NCI-H1436 treated with DMSO at 0.1 percent for 48 hours (cell line): ENCODE results near the gene HHATL.

Experiments used
- DNase-seq: peaks from one replicate; lab custom pipeline; 2025; lab: John Stamatoyannopoulos, UW

HHATL gene

DNA sequence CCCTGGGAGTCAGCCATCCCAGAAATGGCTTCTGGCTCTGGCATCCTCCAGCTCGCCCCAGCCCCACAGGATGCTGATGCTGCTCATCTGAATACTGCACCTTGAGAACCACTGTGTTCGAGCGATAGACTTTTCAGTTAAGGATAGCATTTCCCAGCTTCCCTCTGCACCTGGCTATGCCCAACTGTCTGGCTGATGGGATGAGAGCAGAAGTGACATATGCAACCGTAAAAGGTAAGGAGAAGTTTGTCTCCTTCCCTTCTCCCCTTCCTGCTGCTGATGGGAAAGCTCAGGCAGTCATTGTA, 9.7 kb upstream of the HHATL start:
- DNase-seq, result no peak

DNA sequence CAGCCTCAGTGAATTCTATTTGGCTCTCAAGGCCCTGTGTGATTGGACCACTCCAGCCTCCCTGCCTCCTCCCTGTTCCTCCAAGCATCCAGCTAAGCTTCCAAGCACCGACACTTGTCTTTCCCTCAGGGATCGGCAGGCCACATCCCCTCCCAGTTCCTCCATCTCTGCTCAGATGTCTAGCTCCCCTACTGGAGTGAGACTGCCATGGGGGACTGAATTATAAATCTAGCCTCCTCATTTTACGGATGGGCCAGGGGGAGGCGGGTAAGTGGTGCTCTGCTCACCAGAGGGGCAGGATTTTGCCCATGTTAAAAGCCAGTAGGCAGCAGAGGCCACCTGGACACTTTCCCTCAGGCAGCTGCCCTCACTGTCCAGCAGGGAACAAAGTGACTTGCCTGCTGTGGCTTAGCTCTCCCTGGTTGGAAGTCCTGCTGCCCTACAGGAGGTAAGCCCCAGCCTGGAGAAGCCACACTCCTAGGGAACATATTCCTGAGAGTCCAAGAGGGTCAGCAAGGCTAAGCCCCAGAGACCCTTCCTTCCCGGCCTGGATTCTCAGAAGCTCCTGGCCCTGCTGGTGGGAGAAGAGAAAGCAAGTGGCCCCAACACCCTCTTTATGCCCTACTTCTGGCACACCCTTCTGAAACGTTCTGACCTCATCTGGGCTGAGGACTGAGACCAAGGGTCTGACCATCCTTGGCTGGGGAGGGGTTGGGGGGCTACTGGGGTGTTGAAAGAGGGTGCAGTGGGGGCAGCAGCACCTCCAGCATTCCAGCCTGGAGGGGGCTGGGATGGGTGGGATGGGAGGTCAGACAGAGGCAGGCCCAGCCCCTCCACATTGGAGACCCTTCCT, 9.1 kb upstream of the HHATL start:
- no peak for DNase-seq

DNA sequence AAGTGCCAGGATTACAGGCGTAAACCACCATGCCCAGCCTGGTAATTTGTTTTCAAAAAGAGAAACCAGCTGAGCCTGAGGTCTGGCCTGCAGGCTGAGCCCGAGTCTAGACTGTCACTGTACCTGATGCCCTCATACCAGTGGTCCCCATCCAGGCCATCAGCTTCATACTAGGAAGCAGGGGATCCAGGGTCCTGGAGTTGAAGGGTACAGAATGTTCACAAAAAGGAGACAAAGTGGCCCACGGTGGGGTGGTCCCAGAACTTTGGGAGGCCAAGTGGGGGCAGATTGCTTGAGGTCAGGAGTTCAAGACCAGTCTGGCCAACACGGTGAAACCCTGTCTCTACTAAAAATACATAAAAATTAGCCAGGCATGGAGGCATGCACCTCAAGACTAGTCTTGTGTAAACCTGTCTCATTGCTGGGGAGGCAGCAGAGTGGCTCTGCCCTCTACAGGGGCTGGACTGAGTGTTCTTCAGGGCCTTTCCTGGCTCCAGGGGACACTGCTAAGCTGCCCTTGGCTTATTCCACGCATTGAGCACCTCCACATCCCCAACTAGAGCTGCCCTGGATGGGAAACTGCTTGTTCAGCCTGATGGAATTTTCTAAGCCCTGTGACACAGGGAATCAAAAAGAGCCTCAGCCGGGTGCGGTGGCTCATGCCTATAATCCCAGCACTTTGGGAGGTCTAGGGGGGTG, 7.9 kb upstream of the HHATL start:
- no peak for DNase-seq

DNA sequence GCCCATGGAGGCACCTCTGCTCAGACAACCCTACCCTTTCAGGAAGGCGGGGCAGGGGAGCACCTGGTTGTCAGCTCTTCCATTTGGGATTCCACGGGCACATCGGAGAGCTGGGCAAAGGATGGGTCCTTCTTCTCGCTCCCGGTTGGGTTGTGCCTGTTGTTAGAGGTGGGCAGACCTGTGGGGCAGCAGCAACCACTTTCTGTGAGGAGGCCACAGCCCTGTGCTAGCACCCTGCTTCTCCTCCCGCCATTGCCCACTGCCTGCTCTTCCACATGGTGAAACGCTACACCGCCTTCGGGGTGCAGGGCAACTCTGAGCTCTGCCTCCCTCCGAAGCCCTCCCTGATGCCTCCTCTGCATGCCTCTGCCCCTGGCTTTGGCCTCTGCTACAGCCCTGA, 7.0 kb upstream of the HHATL start:
- no peak for DNase-seq

DNA sequence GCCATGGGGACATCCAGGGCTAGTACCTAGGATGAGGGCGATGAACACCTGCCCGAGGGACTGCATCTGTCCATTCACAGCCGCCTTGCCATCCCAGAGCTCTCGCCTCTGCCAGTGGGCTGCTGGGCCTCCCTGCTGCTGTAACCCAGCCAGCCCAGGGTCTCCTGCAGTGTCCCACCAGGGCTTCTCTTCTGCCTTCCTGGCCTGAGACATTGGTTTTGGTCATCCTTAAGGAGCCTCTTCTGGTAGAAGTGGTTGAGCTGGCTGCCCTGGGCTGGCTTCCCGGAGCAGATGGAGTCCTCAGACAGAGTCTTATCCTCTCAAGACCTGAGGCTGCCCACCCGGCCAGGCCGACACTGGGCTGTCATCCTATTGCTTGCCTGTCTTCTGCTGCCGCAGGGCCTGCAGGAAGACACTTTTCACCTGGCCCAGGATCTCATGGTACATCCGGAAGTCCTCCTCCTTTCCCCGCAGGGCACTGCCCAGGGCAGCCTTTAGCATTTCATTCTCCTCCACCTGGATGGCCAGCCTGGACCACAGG, 6.1 kb upstream of the HHATL start:
- DNase-seq, result no peak

DNA sequence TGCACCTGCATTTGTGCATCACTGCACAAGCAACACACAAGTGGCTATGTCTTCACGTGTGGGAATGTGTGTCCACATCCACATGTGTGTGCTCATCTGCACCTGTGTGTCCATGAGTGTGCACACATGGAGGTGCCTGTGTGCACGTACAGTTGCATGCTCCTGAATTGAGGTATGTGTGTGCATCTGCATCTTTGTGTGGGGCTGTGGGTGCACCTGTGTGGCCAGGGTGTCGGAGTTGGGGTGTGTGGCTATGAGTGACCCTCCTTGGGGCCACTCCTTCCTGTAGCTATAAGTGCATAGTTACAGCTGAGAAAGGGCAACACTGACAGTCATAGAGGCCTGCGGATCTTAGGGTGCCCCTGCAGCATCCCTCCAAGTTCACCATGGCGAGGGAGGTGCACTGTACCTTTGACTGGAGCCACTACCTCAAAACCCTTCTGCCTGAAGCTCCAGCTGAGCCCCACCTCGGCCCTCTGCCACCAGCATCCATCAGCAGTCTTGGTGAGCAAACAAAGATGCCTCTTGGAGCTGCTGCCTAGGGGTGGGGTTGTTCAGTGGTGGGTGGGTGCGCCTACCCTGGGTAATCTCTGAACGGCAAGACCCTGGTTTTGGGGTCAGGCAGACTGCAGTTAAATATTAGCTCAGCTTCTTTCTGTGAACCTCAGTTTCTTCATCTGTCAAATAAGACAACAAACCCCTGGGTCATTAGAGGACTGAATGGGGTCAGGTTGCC, 5.2 kb upstream of the HHATL start:
- no peak for DNase-seq

DNA sequence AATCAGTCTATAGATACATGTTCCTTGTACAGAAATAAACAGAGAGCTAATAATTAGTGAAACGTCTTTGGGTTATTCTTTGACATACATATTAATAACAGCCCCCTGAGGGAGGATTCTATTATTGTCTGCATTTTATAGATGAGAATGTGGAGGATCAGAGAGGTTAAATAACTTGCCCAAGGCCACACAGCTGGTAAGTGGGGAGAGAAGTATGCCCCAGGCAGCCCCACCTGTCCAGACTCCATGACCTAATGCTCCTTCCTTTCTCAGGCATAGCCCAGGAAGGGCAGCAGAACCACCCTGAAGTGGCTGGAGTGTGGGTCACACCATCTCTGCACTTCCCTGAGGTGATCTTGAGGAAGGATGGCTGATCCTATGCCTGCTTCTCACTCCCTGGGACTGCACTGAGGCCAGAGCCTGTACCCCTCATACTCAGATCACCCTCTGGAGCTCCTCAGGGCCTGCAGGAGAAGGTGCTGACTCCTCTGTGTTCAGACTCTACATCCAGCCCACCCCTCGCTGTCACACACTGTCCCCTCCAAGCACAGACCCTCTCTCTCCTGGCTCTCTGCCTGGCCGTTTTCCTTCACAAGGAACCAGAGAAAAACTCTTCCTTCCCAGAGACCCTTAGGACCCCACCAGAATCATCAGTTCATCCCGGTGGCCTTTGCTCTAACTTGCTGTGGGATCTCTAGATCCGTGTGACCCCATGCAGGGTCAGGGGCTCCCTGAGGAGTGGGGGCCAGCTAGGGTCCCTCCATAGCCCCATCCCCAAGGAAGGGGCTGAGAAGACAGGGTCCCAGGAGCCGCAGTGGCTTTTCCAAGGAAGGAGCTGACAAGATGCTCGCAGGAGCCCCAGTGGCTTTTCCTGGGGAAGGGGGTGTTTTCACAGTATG, 4.4 kb upstream of the HHATL start:
- DNase-seq, result no peak

DNA sequence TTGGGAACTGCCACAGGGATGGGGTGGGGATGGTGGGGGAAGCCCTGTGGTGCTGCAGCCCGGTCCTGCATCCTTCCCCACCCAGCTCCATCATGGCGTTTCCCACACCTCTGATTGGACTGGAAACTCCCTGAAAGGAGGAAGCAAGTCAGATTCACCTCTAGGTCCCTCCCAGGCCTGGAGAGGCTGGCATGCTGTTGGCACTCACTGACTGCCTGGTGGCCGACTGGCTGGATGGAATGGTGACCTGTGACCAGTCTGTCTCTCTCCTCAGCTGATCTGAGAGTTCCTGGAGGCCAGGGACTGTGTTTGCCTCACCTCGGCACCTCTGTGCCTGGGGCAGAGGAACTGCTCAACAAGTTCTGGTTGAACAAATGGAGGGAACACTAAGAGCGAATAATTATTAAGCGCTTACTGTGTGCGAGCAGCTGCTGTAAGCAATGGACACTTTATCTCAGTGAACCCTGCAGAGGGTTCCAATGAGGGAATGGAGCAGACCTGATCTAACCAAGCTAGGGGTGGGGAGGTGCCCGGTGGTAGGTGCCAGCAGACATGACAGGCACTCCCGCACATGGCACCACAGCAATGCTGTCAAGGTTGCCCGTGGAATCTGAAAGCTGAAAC, 3.5 kb upstream of the HHATL start:
- DNase-seq, result no peak

DNA sequence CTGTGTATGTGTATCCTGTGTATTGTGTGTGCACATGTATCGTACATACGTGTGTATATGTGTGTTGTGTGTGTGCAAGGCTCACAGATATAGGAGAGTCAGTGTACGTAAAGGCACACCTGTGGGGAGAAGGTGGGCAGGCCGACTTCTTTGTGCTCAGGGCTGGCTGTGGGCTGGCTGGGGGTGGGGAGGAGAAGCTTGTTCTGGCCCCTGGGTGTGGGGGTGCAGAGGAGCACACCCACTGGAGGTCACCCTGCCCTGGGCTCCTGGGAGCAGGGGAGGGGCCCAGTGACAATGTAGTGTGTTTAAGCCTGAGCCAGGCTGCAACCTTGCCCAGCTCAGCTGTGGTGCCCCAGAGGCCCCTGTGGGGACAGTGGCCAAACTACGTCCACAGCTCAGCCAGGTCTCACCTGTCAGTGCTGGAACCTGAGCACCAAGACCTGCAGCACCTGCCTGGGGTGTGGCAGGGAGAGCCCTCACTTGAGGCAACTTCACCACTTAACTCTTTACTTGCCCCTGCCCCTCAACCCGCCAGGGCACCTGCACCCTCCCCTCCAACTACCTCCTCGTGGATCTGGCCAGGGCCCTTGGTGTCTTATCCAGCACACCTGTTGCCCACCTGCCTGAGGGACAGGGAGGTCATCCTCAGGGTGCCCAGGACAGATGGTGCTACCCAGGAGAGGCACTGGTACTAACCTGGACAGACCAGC, 2.6 kb upstream of the HHATL start:
- no peak for DNase-seq

DNA sequence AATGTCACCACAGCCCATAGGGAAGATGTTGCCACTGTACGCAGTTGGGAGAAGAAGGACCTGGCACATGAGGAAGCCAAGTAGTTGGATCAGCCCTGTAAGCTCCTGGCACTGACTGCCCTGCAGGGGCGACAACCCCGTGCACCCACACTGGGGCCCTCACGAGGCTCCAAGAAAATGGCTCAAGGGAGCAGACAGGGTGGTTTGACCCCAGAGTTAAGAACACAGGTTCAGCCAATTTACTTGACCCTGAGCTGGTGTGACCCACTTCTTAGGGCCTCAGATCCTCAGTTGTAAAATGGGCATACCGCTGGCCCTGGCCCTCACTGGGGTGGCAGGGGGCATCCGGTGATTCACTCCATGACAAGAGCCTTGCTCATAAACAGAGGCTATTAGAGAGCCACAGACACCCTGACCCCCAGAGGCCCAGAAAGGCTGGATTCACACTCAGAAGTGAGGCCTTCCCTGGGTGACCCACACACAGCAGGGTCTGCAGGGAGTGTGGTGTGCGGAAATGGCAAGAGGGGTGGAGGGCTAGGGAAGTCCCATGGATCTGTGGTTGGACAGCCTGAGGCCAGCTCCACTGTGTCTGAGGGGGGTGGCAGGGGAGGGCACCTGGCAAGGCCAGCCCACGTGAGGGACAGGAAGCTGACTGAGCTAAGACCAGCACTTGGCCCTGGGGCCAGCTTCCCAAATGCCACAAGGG, 1.7 kb upstream of the HHATL start:
- no peak for DNase-seq

DNA sequence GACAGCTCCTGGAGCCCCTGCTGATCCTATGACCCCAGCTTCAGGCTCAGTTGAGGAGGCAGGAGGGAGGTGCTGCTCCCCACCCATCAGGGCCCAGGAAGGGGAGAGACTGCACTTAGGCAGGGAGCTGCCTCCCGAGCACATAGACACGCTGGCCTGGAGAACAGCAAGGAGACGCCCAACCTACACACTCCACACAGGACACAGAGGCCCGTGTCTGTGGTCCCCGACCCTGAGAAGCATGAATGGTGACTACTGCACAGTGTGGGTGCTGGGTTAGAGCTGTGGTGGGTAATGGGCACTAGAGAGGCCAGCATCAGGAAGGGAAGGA, 1.1 kb upstream of the HHATL start:
- DNase-seq, result no peak

DNA sequence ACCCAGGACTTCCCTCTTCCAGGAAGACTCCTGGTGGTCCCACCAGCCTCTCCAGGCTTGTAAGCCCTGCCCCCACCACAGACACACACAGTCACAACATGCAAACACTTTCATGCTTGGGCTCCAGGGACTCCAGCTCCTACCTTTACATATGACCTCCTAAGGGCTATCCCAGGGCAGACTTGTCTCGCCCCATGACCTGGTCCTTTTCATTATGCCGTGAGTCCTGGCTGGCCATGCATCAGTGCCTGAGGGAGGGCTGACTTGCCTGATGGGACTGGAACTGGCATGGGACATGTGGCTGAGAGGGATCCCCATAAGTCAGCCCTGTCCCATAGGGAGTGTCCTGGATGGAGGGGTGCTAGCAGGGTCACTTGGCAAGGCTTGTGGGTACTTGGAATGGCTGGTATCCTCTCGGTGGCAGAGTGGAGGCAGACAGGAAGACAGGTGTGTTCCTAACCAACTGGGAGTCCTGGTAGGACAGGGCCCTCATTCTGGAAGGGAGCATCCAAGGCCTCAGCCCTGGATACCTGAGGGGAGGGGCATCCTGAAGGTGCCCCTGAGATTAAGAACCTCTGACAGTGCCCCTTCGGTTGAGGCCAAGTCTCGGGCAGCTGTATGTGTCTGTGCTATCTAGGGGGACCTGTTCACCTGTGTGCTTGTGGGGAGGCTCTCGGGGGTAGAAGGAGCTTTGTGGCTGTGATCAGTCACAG, 540 bp upstream of the HHATL start:
- DNase-seq, result no peak

DNA sequence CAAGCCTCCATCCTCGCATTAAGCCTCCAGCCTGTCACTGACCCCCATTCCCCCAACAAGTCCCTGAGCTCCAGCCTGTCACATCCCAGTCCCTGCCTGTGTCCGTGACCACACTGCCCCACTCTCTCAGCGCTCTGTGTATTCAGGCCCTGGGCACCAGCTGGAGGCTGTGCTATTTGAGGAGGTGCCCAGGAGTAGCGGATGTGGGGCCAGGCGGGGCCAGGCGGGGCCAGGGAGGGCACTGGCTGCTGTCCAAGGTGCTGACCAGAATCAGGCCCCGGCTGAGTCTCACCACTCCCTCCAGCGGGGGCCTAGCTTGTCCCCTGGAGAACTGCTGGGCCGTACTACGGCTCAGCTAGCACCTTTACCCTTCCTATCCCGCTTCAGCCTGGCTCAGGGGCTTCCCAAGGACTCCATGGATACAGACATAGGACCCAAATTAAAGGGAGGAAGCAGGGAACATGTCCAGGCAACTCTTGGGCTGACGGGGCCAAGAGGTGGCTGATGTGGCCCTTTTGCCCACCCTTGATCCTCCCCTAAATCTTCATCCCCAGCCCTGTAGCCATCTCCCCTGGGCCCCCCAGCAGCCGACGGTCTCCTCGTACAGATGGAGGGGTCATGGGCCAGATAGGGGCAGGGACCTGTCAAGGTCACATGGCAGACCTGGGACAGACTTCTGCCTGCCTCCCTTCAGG, 1.1 kb downstream of the HHATL start:
- no peak for DNase-seq

DNA sequence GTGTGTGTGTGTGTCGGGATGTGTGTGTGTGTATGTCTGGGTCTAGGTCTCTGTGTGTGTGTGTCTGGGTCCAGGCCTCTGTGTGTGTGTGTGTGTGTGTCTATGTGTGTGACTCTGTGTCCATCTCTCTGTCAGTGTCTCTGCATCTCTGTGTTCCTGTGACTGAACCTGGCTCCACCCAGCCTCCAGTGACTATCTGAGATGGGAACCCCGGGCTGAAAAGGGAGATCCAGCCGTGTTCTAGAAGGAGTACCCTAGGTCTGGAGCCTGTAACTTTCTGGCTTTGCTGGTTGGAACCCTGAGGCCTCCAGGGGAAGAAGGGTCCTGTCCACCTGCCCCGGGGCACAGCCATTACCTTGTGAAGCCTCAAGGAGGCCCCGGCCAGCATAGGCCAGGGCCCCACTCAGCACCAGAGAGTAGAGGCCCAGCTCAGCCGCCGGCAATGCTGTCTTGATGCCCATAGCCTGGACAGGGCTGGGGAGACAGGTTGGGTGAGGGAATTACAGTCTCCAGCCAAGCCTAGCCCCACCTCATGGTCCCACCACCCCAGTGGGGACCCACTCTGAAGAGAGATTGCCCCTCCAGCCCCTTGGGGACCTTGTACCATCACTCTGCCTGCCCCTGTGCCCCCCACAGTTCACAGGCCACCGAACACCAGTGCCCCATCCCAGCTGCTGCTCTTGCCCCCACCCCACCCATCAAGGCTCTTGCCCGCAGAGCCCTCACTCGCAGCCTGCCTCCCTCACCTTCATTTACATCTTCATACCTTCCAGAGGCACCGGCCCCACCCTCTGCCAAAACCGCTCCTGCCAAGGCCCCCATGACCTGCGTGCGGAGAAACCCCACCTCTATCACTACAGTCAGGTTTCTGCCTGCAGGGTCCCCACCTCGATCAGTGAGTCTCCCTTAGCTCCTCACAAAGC, 2.0 kb downstream of the HHATL start:
- DNase-seq, result no peak

DNA sequence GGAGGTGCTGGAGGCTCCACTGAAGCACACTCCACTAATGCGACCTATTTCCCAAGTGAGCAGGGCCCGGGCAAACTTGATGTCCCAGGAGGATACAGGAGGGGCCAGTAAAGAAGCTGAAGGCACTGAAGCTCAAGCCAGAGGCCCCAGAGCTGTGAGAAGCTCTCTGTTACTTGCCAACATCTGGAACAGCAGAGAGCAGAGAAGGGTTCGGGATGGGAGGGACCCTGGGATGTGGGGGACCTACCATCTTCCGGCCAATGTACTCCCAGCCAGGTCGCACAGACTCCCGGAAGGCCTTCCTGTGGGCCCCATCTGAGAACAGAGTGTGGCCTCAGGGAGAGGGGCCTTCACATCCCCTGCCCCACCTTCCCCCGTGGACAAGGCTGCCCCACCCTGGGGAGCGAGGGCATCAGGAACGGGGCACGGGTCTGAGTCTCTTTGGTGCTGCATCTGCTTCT, 3.1 kb downstream of the HHATL start:
- no peak for DNase-seq

DNA sequence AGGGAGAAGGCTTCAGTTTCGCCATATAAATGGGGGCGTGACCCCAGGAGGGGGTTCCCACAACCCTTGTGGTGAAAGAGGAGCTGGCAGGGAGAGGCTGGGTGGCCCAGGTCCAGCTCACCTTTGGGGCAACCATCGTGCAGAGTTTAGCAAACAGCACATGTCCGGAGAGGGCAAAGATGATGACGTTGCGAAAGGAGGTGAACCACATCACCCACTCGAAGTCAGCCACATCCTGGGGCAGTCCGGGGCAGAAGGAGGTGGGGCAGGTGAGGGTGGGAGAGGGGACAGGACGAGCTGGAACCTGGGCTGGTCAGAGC, 3.7 kb downstream of the HHATL start:
- DNase-seq, result no peak

DNA sequence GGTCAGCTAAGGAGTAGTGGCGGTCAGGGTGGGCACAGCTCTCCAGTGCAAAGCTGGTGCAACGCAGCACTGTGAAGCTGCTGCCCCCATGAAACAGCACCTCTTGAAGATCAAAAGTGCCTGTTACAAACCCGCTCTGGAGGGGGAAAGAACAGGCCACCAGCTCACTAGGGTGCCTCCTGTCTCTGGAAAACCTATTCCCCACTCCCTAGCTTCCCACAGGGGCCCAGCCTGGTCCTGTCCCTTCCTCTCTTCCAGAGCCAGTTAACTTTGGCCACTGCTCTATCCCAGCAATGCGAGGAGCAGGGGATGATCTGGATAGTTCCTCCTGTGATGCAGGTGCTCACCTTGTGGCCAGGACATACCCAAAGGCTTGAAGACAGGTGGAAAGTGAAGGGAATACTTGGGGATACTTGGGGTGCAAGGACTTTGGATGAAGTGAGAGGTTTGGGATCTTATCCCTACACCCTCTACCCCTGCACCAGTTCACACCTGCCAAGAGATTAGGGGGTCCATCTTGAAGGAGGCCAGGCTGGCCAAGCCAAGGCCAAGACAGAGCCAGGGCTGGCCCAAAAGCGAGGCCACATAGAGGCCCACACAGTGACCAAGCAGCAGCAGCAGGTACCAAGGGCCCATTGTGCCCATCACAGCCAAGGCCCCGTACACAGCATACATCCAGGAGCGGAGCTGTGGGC, 4.2 kb downstream of the HHATL start:
- no peak for DNase-seq
